ENCODE results near the gene PET117. TPM values are rescaled to one million over a fixed set of nuclear protein-coding genes. Genes with fewer than 3 reads are reported as not detected.
"Not testable (repeated sequence)": the region's sequence is repeated elsewhere in the genome, so short reads cannot be mapped to it uniquely, and the experiment has no call there.

Gene PET117
- total RNA-seq, 4 donors from 2014 or later: 5.1 to 17.4 (median 11.0) TPM

- Histone ChIP-seq H3K4me1 (no peaks in the 10 kb centered on the region), H3K9me3 (peaks cover 0 to 4% (median 0%) of the 10 kb centered on the region in 4 donors), H3K36me3 (peaks cover 0 to 76% (median 0%) of the 10 kb centered on the region in 3 donors), H3K27ac (no peak overlapping the region), H3K4me3 (no peak overlapping the region), H3K27me3 (no peaks in the 10 kb centered on the region)
- DNase-seq (ENCODE audit: low spot score in 2 of 2): no peak
- no peak for TF ChIP-seq EP300 (IDR thresholded peaks at IDR 0.05)
- no peak for TF ChIP-seq POLR2A (IDR thresholded peaks at IDR 0.05)
- no peak for TF ChIP-seq CTCF (IDR thresholded peaks at IDR 0.05)
- 96% methylated on average over 14 of the region's 14 CpGs for WGBS, 2 donors
These were observed 37.4 kb downstream of the PET117 start for GRCh38 chr20:18174906-18175683.

- Histone ChIP-seq H3K4me1 (no peaks in the 10 kb centered on the region), H3K27me3 (no peaks in the 10 kb centered on the region), H3K36me3 (peaks cover 0 to 75% (median 0%) of the 10 kb centered on the region in 3 donors), H3K4me3 (no peak overlapping the region), H3K9me3 (peaks cover 0 to 10% (median 0%) of the 10 kb centered on the region in 4 donors), H3K27ac (no peak overlapping the region)
- whole genome bisulfite sequencing, 2 donors: 81 to 90% methylated on average over 8 of the region's 8 CpGs
- TF ChIP-seq CTCF (IDR thresholded peaks at IDR 0.05): no peak
- no peak for TF ChIP-seq EP300 (IDR thresholded peaks at IDR 0.05)
- TF ChIP-seq POLR2A (IDR thresholded peaks at IDR 0.05): no peak
- no peak for DNase-seq (ENCODE audit: low spot score in 2 of 2)
These were observed 38.7 kb downstream of the PET117 start for GRCh38 chr20:18176318-18176785.

- H3K36me3 ChIP-seq: peaks cover 0 to 88% (median 4%) of the 10 kb centered on the region in 3 donors
- not testable (repeated sequence) for DNase-seq (ENCODE audit: low spot score in 2 of 2)
These were observed 42.7 kb downstream of the PET117 start for GRCh38 chr20:18180366-18180765.

GRCh38 chr20:18180815-18181214 lies 43.2 kb downstream of the PET117 start:
- Histone ChIP-seq H3K4me1 (peaks cover 0 to 4% (median 0%) of the 10 kb centered on the region in 4 donors), H3K36me3 (peaks cover 0 to 88% (median 4%) of the 10 kb centered on the region in 3 donors), H3K9me3 (peaks cover 0 to 10% (median 0%) of the 10 kb centered on the region in 4 donors), H3K27ac (no peak overlapping the region), H3K27me3 (no peaks in the 10 kb centered on the region), H3K4me3 (no peak overlapping the region)
- no peak for DNase-seq (ENCODE audit: low spot score in 2 of 2)
- no peak for TF ChIP-seq CTCF (IDR thresholded peaks at IDR 0.05)
- no peak for TF ChIP-seq POLR2A (IDR thresholded peaks at IDR 0.05)
- TF ChIP-seq EP300 (IDR thresholded peaks at IDR 0.05): no peak
- WGBS, 2 donors: 67 to 100% methylated on average over 1 of the region's 1 CpG

More at GRCh38 chr20:18180366-18180765, 42.7 kb downstream of the PET117 start:
- not testable (repeated sequence) for H3K27ac ChIP-seq, H3K4me3 ChIP-seq, H3K4me1 ChIP-seq, H3K27me3 ChIP-seq, H3K9me3 ChIP-seq

GRCh38 chr20:18187020-18187419 lies 49.4 kb downstream of the PET117 start:
- WGBS, 2 donors: 85 to 88% methylated on average over 5 of the region's 5 CpGs
- H3K4me3 ChIP-seq: no peak overlapping the region
- H3K27ac ChIP-seq: no peak overlapping the region
- H3K36me3 ChIP-seq: peaks cover 0 to 94% (median 4%) of the 10 kb centered on the region in 3 donors
- no peaks in the 10 kb centered on the region for H3K27me3 ChIP-seq
- peaks cover 0 to 4% (median 0%) of the 10 kb centered on the region in 4 donors for H3K4me1 ChIP-seq
- TF ChIP-seq CTCF (IDR thresholded peaks at IDR 0.05) (no peak), EP300 (IDR thresholded peaks at IDR 0.05) (no peak), POLR2A (IDR thresholded peaks at IDR 0.05) (no peak)
- H3K9me3 ChIP-seq: no peaks in the 10 kb centered on the region
- no peak for DNase-seq (ENCODE audit: low spot score in 2 of 2)
